Measurements from ENCODE around the gene TTR.

TTR gene

DNA sequence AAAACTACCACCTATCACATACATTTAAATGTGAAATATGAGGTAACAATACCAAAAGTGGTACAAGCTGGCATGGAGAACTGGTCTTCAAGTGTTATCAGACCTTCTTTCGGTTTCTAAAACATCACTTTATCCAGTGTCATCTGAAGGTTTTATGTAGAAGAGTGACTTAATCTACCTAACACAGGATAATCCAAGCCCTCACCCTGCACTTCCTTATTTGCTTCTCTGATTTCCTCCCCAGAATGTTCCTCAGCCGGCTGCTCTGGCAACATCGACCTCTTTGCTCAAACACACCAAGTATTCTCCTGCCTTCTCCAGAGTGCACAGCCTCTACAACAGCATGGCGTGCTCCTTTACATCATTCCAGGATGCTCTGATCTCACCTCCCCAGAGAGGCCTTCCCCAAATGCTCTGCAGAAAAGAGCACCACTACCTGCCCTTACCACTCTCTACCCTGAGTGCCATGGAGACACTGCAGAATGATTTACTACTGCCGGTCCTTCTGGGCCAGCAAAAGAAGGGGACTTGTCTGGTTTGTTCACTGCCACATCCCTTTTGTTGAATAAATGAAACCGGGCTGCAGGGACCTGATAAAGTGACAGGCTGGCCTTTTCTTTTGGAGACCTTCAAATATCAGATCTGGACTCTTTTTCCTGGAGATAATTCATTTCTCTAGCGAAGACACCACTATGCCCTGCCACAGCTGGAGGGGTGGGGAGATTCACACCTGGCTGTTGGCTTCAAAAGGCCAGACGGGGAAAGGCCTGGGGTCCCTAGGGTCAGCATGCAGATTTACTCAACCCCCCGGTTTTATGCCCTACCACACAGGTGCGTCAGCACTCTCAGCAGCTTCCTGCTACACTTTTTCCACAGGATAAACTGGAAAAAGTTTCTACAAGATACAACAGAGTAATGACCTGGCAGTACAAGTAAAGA lies 42.0 kb downstream of the TTR start:
- no peaks in the 10 kb centered on the region for H3K9me3 ChIP-seq (ENCODE audit: control insufficient read depth, low read length)
- H3K27ac ChIP-seq (ENCODE audit: low read depth, low read length, severe bottlenecking), result no peak overlapping the region
- WGBS, 2 experiments (ENCODE audit: insufficient coverage in 2 of 2), result 93 to 95% methylated on average over 7 to 8 of the region's 10 CpGs
- H3K4me3 ChIP-seq (ENCODE audit: extremely low read depth, insufficient read depth, low read length, poor library complexity, severe bottlenecking), result no peak overlapping the region
- peaks cover 11% of the 10 kb centered on the region for H3K36me3 ChIP-seq (ENCODE audit: control insufficient read depth, insufficient read depth, low read length)
- H3K4me1 ChIP-seq (ENCODE audit: control insufficient read depth, insufficient read depth, low read length, poor library complexity, severe bottlenecking), result no peaks in the 10 kb centered on the region

DNA sequence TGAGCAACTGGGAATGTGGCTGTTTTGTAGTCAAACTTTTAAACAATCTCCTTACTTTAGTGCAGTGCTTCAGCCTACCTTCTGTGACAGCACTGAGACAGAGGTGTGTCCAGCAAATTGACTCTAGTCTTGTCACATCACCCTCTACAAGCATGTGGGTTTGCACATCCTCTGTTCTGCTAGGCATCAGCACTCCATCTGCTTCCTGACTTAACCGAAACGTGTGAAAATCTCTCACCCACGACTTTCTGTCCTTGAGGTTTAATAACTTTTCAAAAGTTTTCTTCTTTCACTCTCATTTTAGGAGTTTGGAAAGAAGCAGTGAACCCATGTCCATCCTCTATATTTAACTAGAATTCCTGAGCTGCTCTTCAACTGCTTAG lies 42.6 kb downstream of the TTR start:
- H3K4me1 ChIP-seq (ENCODE audit: control insufficient read depth, insufficient read depth, low read length, poor library complexity, severe bottlenecking), result no peaks in the 10 kb centered on the region
- H3K36me3 ChIP-seq (ENCODE audit: control insufficient read depth, insufficient read depth, low read length), result peaks cover 11% of the 10 kb centered on the region
- no peak overlapping the region for H3K4me3 ChIP-seq (ENCODE audit: extremely low read depth, insufficient read depth, low read length, poor library complexity, severe bottlenecking)
- WGBS, 2 experiments (ENCODE audit: insufficient coverage in 2 of 2), result 90% methylated on average over 2 to 3 of the region's 3 CpGs
- no peaks in the 10 kb centered on the region for H3K9me3 ChIP-seq (ENCODE audit: control insufficient read depth, low read length)
- H3K27ac ChIP-seq (ENCODE audit: low read depth, low read length, severe bottlenecking), result no peak overlapping the region

DNA sequence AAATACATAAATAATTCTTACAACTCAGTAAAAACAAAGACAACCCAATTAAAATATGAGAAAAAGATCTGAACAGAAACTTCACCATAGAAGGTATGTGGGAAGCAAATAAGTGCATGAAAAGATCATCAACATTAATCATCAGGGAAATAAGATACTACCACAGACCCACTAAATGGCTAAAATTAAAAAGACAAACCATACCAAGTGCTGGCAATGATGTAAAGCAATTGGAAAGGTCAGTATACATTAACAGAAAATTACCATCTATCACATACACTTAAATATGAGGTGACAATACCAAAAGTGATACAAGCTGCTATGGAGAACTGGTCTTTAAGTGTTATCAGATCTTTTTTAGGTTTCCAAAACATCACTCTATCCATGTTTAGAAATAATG lies 44.7 kb downstream of the TTR start:
- Histone ChIP-seq H3K4me1 (ENCODE audit: control insufficient read depth, insufficient read depth, low read length, poor library complexity, severe bottlenecking) (no peaks in the 10 kb centered on the region), H3K9me3 (ENCODE audit: control insufficient read depth, low read length) (no peaks in the 10 kb centered on the region), H3K27ac (ENCODE audit: low read depth, low read length, severe bottlenecking) (no peak overlapping the region)

DNA sequence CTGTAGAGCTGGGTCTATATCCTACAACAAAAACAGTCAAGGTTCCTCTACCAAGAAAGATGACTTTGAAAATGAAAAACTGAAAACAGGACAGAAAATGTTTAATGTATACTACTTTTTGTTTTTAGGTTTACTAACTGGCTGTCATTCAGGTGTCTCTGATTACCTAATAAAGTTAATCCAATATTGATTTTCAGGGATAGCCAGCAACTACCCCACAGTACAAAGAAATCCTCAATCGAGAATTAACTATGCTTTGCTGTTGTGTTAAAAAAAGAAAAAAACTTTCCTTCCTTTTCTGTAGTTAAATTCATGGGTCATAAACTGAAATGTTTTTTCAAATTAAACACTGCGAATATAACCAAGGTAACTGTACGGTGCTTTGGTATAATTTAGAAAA lies 45.8 kb downstream of the TTR start:
- no peak overlapping the region for H3K4me3 ChIP-seq (ENCODE audit: extremely low read depth, insufficient read depth, low read length, poor library complexity, severe bottlenecking)
- WGBS, 2 experiments (ENCODE audit: insufficient coverage in 2 of 2), result 100% methylated on average over 2 of the region's 3 CpGs; no CpG with 5 or more reads in 1 of the 2 experiments
- no peaks in the 10 kb centered on the region for H3K4me1 ChIP-seq (ENCODE audit: control insufficient read depth, insufficient read depth, low read length, poor library complexity, severe bottlenecking)

More for the DNA sequence above, 44.7 kb downstream of the TTR start:
- Histone ChIP-seq H3K36me3 (ENCODE audit: control insufficient read depth, insufficient read depth, low read length) (peaks cover 11% of the 10 kb centered on the region), H3K4me3 (ENCODE audit: extremely low read depth, insufficient read depth, low read length, poor library complexity, severe bottlenecking) (no peak overlapping the region)

DNA sequence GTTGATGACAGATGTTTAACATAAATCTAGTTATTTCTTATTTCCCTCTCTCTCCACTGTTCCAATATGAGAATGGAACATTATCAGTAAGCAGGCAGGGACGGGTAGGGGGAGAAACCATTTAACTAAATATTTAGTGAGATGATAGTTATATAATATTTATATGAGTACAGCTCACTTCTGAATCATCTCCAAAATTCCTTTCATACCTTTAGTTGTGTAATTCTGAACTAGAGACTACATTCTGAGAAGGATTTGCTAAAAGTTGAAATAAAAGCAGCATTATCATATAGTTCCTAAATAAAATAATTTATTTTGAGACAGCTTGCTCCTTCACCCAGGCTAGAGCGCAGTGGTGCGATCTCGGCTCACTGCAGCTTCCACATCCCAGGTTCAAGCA lies 51.3 kb downstream of the TTR start:
- Histone ChIP-seq H3K36me3 (ENCODE audit: control insufficient read depth, insufficient read depth, low read length) (peaks cover 10% of the 10 kb centered on the region), H3K27ac (ENCODE audit: low read depth, low read length, severe bottlenecking) (no peak overlapping the region), H3K9me3 (ENCODE audit: control insufficient read depth, low read length) (no peaks in the 10 kb centered on the region), H3K4me3 (ENCODE audit: extremely low read depth, insufficient read depth, low read length, poor library complexity, severe bottlenecking) (no peak overlapping the region), H3K4me1 (ENCODE audit: control insufficient read depth, insufficient read depth, low read length, poor library complexity, severe bottlenecking) (peaks cover 8% of the 10 kb centered on the region)
- WGBS, 2 experiments (ENCODE audit: insufficient coverage in 2 of 2), result 86% methylated on average over 3 of the region's 4 CpGs; no CpG with 5 or more reads in 1 of the 2 experiments

More for the DNA sequence above, 45.8 kb downstream of the TTR start:
- H3K36me3 ChIP-seq (ENCODE audit: control insufficient read depth, insufficient read depth, low read length), result peaks cover 11% of the 10 kb centered on the region
- H3K27ac ChIP-seq (ENCODE audit: low read depth, low read length, severe bottlenecking), result no peak overlapping the region
- H3K9me3 ChIP-seq (ENCODE audit: control insufficient read depth, low read length), result no peaks in the 10 kb centered on the region

DNA sequence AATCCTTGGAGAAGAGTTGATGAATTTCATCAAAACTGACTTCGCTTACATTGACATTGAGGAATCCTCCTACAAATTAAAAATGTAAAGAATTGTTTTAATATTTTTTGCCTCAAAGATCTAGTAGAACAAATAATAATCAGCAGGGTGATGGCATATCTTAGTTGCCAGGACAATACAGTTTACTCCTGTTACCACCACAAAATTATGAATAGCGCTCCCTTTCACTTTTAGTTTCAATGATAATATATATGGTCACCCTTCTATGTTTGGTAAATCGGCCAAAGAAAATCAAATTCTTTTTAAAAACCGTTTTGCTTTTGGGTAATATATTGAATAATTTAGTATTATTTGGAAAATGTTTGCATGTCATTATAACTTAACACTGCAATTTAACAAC lies 53.7 kb downstream of the TTR start:
- H3K27ac ChIP-seq (ENCODE audit: low read depth, low read length, severe bottlenecking), result no peak overlapping the region
- no peaks in the 10 kb centered on the region for H3K9me3 ChIP-seq (ENCODE audit: control insufficient read depth, low read length)
- no CpG with 5 or more reads among the region's 4 CpGs for WGBS, 2 experiments (ENCODE audit: insufficient coverage in 2 of 2)
- peaks cover 16% of the 10 kb centered on the region for H3K4me1 ChIP-seq (ENCODE audit: control insufficient read depth, insufficient read depth, low read length, poor library complexity, severe bottlenecking)
- H3K36me3 ChIP-seq (ENCODE audit: control insufficient read depth, insufficient read depth, low read length), result no peaks in the 10 kb centered on the region
- no peak overlapping the region for H3K4me3 ChIP-seq (ENCODE audit: extremely low read depth, insufficient read depth, low read length, poor library complexity, severe bottlenecking)

DNA sequence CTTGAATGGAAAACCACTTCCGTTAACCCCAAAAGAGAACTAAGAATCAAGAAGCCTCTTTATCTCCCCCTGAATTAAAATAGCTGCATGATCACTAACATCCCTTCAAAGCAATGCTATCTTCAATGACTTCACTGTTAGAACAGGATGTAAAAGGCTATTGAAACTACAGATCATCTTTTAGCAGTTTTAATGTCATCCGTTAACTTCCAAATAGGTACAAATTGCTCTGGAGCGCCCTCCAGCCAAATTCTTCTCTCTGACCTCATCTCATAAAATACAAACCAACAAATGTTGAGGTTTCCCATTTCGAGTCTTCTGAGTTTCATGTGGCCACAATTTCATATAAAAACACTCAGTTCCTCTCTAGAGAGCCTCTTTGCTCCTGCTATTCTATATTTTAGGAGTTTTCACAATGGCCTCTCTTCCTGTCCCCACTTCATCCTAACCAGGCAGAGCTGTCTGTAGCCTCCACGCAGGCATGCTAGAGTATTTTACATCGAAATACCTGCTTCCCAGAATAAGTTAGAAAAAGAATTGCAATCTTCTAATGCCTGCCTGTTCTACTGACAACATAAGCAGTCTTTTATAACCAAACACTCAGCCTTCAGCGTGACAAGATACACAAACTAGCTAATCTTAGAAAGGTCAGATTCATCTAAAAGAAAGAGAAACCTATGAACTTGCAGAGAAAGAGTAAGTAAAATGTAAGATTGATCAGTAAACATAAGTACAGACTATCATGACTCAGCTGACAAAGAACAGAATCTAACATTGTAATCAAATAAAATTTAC lies 54.9 kb downstream of the TTR start:
- Histone ChIP-seq H3K4me1 (ENCODE audit: control insufficient read depth, insufficient read depth, low read length, poor library complexity, severe bottlenecking) (peaks cover 16% of the 10 kb centered on the region), H3K27ac (ENCODE audit: low read depth, low read length, severe bottlenecking) (peak overlapping the region; percentile 55), H3K4me3 (ENCODE audit: extremely low read depth, insufficient read depth, low read length, poor library complexity, severe bottlenecking) (no peak overlapping the region), H3K36me3 (ENCODE audit: control insufficient read depth, insufficient read depth, low read length) (no peaks in the 10 kb centered on the region), H3K9me3 (ENCODE audit: control insufficient read depth, low read length) (no peaks in the 10 kb centered on the region)
- WGBS, 2 experiments (ENCODE audit: insufficient coverage in 2 of 2), result 74 to 96% methylated on average over 5 of the region's 7 CpGs

DNA sequence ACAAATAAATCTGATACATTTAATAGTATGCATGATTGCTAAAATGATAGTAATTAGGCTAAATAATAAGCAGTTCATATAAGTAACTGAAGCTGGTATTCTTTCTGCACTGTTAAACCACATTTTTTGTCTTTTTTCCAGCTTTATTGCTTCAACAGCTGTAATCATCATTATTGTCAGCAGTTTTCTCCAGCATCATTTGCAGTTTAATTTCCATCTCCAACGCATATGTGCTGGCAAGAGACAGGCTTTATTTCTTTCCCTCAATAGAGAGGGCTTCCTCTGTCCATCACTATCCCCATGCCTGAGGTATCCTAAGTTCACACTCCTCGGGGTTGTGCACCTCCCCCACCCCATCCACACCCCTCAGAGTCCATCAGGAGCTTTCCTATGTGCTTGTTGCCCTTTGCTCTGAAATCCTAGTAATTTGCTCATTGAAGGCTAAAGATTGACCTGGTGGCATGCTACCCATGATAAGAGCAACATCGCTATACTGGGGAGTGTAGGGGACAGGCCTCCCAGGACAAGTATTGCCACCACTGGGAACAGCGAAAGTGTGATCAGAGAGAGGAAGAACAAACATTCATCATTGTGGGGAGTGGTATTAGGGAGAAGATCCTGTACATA lies 55.6 kb downstream of the TTR start:
- 77 to 84% methylated on average over 4 of the region's 4 CpGs for WGBS, 2 experiments (ENCODE audit: insufficient coverage in 2 of 2)
- Histone ChIP-seq H3K4me3 (ENCODE audit: extremely low read depth, insufficient read depth, low read length, poor library complexity, severe bottlenecking) (no peak overlapping the region), H3K27ac (ENCODE audit: low read depth, low read length, severe bottlenecking) (peak overlapping the region; percentile 55), H3K4me1 (ENCODE audit: control insufficient read depth, insufficient read depth, low read length, poor library complexity, severe bottlenecking) (peaks cover 16% of the 10 kb centered on the region), H3K9me3 (ENCODE audit: control insufficient read depth, low read length) (no peaks in the 10 kb centered on the region), H3K36me3 (ENCODE audit: control insufficient read depth, insufficient read depth, low read length) (no peaks in the 10 kb centered on the region)
